MM.1S (cell line): ENCODE results near the gene POTEB3.
"Not testable (repeated sequence)": the region's sequence is repeated elsewhere in the genome, so short reads cannot be mapped to it uniquely, and the experiment has no call there.

ENCODE experiments used
- DNase-seq: peaks from one replicate; pipeline ENCODE4 v3.0.0-alpha.2; 2015
- H2AFZ ChIP-seq: fragments of 300-600 bp; sonication (generic); 2 replicates; pipeline ENCODE4 v1.6.0; 2016; ENCODE audit warnings: antibody characterized with exemption, low read length
- H3F3A ChIP-seq: fragments of 300-600 bp; sonication (generic); 2 replicates; pipeline ENCODE4 v1.6.1; 2016; ENCODE audit warnings: mild to moderate bottlenecking, antibody characterized with exemption, low read length, moderate library complexity, mixed read lengths; ENCODE audit not compliant: insufficient read depth
- H3K27ac ChIP-seq: fragments of 300-600 bp; sonication (generic); 2 replicates; pipeline ENCODE4 v1.5.1; 2016; ENCODE audit warnings: mild to moderate bottlenecking, low read length
- H3K27me3 ChIP-seq: fragments of 300-600 bp; sonication (generic); replicated peaks from 2 replicates; pipeline ENCODE4 v1.6.0; 2016; ENCODE audit warnings: low read length; ENCODE audit not compliant: insufficient read depth
- H3K36me3 ChIP-seq: fragments of 300-600 bp; sonication (generic); replicated peaks from 2 replicates; pipeline ENCODE4 v1.6.1; 2016; ENCODE audit warnings: mild to moderate bottlenecking, low read length, mixed read lengths; ENCODE audit not compliant: insufficient read depth
- H3K4me1 ChIP-seq: fragments of 300-600 bp; sonication (generic); 2 replicates; pipeline ENCODE4 v1.6.1; 2016; ENCODE audit warnings: low read length, mixed read lengths
- H3K4me2 ChIP-seq: fragments of 300-600 bp; sonication (generic); 2 replicates; pipeline ENCODE4 v1.6.0; 2016; ENCODE audit warnings: low read depth, low read length
- H3K4me3 ChIP-seq: fragments of 300-600 bp; sonication (generic); 2 replicates; pipeline ENCODE4 v1.5.1; 2016; ENCODE audit warnings: low read length, mixed read lengths
- H3K79me2 ChIP-seq: fragments of 300-600 bp; sonication (generic); 2 replicates; pipeline ENCODE4 v1.6.1; 2016; ENCODE audit warnings: mixed run types, low read length, mixed read lengths
- H3K9ac ChIP-seq: fragments of 300-600 bp; sonication (generic); 2 replicates; pipeline ENCODE4 v1.6.1; 2016; ENCODE audit warnings: low read length, mixed read lengths
- H3K9me2 ChIP-seq: fragments of 300-600 bp; sonication (generic); replicated peaks from 2 replicates; pipeline ENCODE4 v1.6.1; 2016; ENCODE audit warnings: mild to moderate bottlenecking, low read length, mixed read lengths; ENCODE audit not compliant: insufficient read depth
- H3K9me3 ChIP-seq: fragments of 300-600 bp; sonication (generic); replicated peaks from 2 replicates; pipeline ENCODE4 v1.6.1; 2016; ENCODE audit warnings: mild to moderate bottlenecking, low read length, mixed read lengths; ENCODE audit not compliant: insufficient read depth
- H4K20me1 ChIP-seq: fragments of 300-600 bp; sonication (generic); 2 replicates; pipeline ENCODE4 v1.6.1; 2016; ENCODE audit warnings: mild to moderate bottlenecking, low read length, moderate library complexity, mixed read lengths; ENCODE audit not compliant: insufficient read depth

Gene POTEB3

DNA sequence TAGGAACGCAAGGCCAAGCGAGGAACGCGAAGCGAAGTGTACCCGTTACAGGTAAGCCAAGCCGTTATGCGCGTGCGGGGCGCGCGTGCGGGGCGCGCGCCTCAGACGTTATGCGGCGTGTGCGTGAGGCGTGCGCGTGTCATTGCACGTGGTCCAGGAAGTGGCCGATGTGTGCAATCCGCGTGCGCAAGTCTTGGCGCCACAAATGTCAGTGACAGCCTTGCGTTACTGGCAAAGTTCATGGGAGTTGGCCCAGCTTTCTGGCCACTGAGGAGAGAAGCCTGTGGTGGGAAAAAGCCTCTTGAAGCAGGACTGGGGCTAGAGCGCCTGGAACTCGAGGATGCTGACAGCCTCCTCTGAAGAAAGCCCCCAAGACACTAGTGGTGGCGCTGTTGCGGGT lies at the start of gene POTEB3:
POTEB3 (minus strand) TSS at position 101 of the 400 bp plus-strand sequence. CDS start 488 bp downstream, outside the sequence.
- H3K9me3 ChIP-seq, H3K4me3 ChIP-seq, H3K79me2 ChIP-seq, H3K27ac ChIP-seq, H3K36me3 ChIP-seq, H3K4me2 ChIP-seq, H3K9me2 ChIP-seq, H2AFZ ChIP-seq, DNase-seq, H3K9ac ChIP-seq, H3F3A ChIP-seq, H4K20me1 ChIP-seq, H3K27me3 ChIP-seq, H3K4me1 ChIP-seq: not testable (repeated sequence)

DNA sequence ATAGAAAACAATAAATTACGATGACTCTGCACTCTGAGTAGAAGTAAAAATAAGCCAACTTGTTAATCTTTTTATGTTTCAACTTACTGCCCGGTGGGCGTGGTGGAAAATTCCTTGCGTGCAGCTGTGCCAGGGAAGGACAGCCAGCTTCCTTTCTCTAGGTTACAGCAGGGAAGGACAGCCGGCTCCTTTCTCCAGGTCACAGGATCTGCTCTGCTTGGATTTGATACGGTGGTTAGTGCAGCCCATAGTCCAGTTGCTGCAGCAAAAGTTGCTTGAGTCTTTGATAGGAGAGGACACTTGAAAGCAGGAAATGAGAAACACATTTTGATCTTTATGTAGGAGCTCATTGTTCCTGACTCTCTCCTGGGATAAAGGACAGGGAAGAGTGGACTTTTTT lies 13.4 kb upstream of the POTEB3 start:
- H2AFZ ChIP-seq, H3K9me3 ChIP-seq, DNase-seq, H3K4me2 ChIP-seq, H3K9me2 ChIP-seq, H3K27ac ChIP-seq, H3K4me1 ChIP-seq, H3K4me3 ChIP-seq, H3K79me2 ChIP-seq, H3F3A ChIP-seq, H3K27me3 ChIP-seq, H3K36me3 ChIP-seq, H3K9ac ChIP-seq, H4K20me1 ChIP-seq: not testable (repeated sequence)

DNA sequence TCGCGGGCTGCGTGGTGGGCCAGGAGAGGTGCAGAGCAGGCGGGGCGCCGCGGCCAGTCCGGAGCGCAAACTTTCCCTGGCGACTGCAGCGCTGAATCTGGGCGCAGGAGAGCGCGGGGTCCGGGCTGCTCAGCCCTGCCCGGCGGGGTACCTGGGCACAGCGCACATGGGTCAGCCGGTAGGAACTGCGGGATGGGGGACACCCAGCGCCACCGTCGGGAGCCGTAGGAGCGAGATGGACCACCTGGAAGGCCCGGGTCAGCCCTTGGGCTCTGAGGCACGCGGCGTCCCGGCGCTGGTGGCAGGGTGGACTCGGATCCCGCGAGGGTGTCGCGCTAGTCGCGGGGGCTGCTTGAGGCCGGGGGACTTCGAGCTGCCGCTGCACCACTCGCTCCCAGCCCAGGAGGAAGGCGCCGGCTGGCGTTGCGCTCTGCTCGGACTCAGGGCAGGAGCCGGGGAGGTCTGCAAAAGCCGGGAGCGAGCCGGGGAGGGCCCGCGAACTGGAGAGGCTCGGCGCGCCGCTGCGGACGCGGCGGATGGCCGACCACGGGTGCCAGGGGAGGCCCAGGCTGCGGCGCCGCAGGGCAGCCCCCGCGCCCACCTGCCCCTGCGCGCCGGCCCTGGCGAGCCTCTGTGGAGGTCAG lies 11.7 kb upstream of the POTEB3 start:
- not testable (repeated sequence) for H3K4me2 ChIP-seq, H3K9ac ChIP-seq, H3K4me3 ChIP-seq, H2AFZ ChIP-seq, H3K79me2 ChIP-seq, H3K4me1 ChIP-seq, H3K9me3 ChIP-seq, H3K9me2 ChIP-seq, H3K36me3 ChIP-seq, H3F3A ChIP-seq, H3K27ac ChIP-seq, H4K20me1 ChIP-seq, DNase-seq, H3K27me3 ChIP-seq

DNA sequence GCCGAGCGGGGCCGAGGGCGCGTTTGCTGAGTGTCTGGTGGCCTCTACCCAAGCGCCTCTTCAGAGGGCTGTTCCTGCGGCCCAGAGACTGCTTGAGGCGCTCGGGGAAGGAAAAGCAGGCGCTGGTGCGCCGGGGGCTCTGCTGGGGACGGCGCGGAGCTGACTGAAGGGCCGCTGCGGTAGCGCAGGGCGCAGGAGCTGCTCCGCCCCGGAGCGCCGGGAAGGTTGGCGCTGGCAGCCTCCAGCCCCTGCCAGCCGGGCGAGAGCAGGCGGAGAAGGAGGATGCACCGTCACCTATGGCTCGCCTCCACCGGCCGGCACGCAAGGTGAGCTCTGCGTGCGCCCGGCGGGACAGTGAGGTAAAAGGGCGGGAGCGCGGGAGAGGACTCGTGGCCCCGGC lies 11.2 kb upstream of the POTEB3 start:
- not testable (repeated sequence) for H3K27ac ChIP-seq, H3K4me1 ChIP-seq, H3K79me2 ChIP-seq, H3K27me3 ChIP-seq, H2AFZ ChIP-seq, H3K9me3 ChIP-seq, H3K4me3 ChIP-seq, H4K20me1 ChIP-seq, H3K36me3 ChIP-seq, H3F3A ChIP-seq, H3K9me2 ChIP-seq, H3K9ac ChIP-seq, DNase-seq, H3K4me2 ChIP-seq

DNA sequence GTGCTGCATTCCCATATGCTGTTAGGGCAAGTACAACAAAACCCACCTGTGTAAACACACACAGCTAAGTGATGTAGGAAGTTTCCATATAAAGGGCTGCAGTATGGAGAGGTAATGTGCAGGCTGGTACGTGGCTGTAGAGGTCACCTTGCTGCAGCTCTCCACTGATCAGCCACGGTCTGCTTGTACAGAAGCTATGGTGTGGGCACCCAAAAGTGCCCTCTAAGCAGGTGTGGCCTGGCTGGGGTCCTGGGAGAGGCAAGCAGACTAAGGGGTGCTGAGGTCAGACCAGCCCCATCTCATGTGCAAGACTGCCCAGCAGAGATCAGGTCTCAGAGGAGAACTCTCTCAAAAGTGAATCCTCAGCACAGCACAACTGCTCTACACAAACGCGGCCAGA lies 32.9 kb downstream of the POTEB3 start:
- not testable (repeated sequence) for DNase-seq

DNA sequence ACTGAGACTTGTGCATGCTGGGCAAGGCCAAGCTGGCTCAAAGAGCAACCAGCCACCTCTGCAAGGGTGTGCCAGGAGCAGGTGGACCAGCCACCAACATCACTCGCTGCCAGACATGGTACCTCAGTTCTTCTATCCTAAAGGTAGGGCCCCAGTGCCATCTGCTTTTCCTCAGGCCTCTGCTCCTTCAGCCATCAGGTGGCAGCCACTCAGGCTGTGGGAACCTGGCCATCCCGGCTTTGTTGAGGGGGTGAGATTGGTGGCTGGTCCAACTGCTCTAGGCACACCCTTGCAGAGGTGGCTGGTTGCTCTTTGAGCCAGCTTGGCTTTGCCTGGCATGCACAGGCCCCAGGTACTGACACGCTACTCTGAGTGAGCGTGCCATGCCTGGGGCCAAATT lies 38.8 kb downstream of the POTEB3 start:
- not testable (repeated sequence) for H3K9me2 ChIP-seq, H3K4me2 ChIP-seq, DNase-seq, H2AFZ ChIP-seq, H3K4me1 ChIP-seq, H3F3A ChIP-seq, H3K27ac ChIP-seq, H4K20me1 ChIP-seq, H3K27me3 ChIP-seq, H3K9me3 ChIP-seq, H3K79me2 ChIP-seq, H3K4me3 ChIP-seq, H3K9ac ChIP-seq, H3K36me3 ChIP-seq

More for the DNA sequence above, 32.9 kb downstream of the POTEB3 start:
- not testable (repeated sequence) for H4K20me1 ChIP-seq, H3K36me3 ChIP-seq, H3K27ac ChIP-seq, H3K9me3 ChIP-seq, H3K9ac ChIP-seq, H3K4me2 ChIP-seq, H3K9me2 ChIP-seq, H3K4me3 ChIP-seq, H2AFZ ChIP-seq, H3K27me3 ChIP-seq, H3K79me2 ChIP-seq, H3F3A ChIP-seq, H3K4me1 ChIP-seq

DNA sequence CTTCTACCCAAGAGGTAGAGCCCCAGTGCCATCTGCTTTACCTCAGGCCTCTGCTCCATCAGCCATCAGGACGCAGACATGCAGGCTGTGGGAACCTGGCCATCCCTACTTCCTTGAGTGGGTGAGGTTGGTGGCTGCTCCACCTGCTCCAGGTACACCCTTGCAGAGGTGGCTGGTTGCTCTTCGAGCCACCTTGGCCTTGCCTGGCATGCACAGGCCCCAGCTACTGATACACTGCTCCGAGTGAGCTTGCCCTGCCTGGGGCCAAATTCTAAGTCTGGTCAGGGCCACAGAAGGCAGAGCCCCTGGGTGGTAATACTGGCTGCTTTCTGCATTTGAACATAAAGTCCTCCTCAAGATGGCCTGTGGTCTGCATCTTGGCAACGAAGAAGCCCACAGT lies 41.2 kb downstream of the POTEB3 start:
- not testable (repeated sequence) for H3K79me2 ChIP-seq, H3K4me3 ChIP-seq, H3K9ac ChIP-seq, H3K4me1 ChIP-seq, H3K27me3 ChIP-seq, H3K36me3 ChIP-seq, H3F3A ChIP-seq, H2AFZ ChIP-seq, H4K20me1 ChIP-seq, H3K9me2 ChIP-seq, H3K4me2 ChIP-seq, H3K27ac ChIP-seq, DNase-seq, H3K9me3 ChIP-seq

DNA sequence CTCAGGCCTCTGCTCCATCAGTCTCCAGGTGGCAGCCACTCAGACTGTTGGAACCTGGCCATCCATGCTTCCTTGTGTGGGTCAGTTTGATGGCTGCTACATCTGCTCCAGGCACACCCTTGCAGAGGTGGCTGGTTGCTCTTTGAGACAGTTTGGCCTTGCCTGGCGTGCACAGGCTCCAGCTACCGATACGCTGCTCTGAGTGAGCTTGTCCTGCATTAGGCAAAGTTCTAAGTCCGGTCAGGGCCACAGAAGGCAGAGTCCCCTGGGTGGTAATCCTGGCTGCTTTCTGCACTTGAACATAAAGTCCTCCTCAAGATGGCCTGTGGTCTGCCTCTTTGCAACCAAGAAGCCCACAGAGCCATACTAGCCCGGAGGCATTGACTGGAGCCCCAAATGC lies 41.8 kb downstream of the POTEB3 start:
- H3K79me2 ChIP-seq, H3K4me2 ChIP-seq, DNase-seq, H3K9me2 ChIP-seq, H3K4me1 ChIP-seq, H3K9ac ChIP-seq, H3F3A ChIP-seq, H3K27ac ChIP-seq, H2AFZ ChIP-seq, H3K9me3 ChIP-seq, H4K20me1 ChIP-seq, H3K36me3 ChIP-seq, H3K4me3 ChIP-seq, H3K27me3 ChIP-seq: not testable (repeated sequence)
